Measurements from ENCODE around the gene SHANK1.

Gene SHANK1

GRCh38 chr19:50679177-50680125, 40.2 kb downstream of the SHANK1 start:
- peak; percentile 83 for DNase-seq

GRCh38 chr19:50678323-50678722, 41.3 kb downstream of the SHANK1 start:
- DNase-seq, result no peak

GRCh38 chr19:50677636-50678035, 42.0 kb downstream of the SHANK1 start:
- DNase-seq, result no peak

GRCh38 chr19:50676625-50677197, 42.9 kb downstream of the SHANK1 start:
- no peak for DNase-seq

GRCh38 chr19:50673118-50673517, 46.5 kb downstream of the SHANK1 start:
- no peak for DNase-seq

GRCh38 chr19:50670102-50670380, 49.6 kb downstream of the SHANK1 start:
- no peak for DNase-seq

- DNase-seq, result peak; percentile 59
These were observed 50.1 kb downstream of the SHANK1 start for GRCh38 chr19:50669302-50670101.

GRCh38 chr19:50668879-50669278, 50.7 kb downstream of the SHANK1 start:
- no peak for DNase-seq

GRCh38 chr19:50668416-50668815, 51.2 kb downstream of the SHANK1 start:
- no peak for DNase-seq

- DNase-seq, result no peak
These were observed 51.8 kb downstream of the SHANK1 start for GRCh38 chr19:50667759-50668231.

- no peak for DNase-seq
These were observed 52.3 kb downstream of the SHANK1 start for GRCh38 chr19:50667177-50667758.

GRCh38 chr19:50666346-50667176, 53.0 kb downstream of the SHANK1 start:
- DNase-seq, result no peak

GRCh38 chr19:50664204-50664603, 55.4 kb downstream of the SHANK1 start:
- no peak for DNase-seq

GRCh38 chr19:50663482-50663790, 56.2 kb downstream of the SHANK1 start:
- DNase-seq, result no peak

GRCh38 chr19:50662651-50663481, 56.7 kb downstream of the SHANK1 start:
- no peak for DNase-seq

- no peak for DNase-seq
These were observed 57.6 kb downstream of the SHANK1 start for GRCh38 chr19:50661766-50662650.

GRCh38 chr19:50661023-50661422, 58.6 kb downstream of the SHANK1 start:
- DNase-seq, result no peak

- DNase-seq, result no peak
These were observed 59.6 kb downstream of the SHANK1 start for GRCh38 chr19:50660088-50660366.

GRCh38 chr19:50659318-50660087, 60.1 kb downstream of the SHANK1 start:
- DNase-seq, result no peak

Measured in activated CD4-positive, CD25-positive, alpha-beta regulatory T cell treated with anti-CD3 and anti-CD28 coated beads, Interleukin-2, amount 50 U/mL, for 72 hours (primary cell).